Measurements from ENCODE around the gene PRRC2C. TPM values are rescaled to one million over a fixed set of nuclear protein-coding genes. Genes with fewer than 3 reads are reported as not detected.
"Not testable (repeated sequence)": the region's sequence is repeated elsewhere in the genome, so short reads cannot be mapped to it uniquely, and the experiment has no call there.

The PRRC2C gene
- polyA plus RNA-seq, 2 donors = 29.3 to 30.4 TPM

DNA sequence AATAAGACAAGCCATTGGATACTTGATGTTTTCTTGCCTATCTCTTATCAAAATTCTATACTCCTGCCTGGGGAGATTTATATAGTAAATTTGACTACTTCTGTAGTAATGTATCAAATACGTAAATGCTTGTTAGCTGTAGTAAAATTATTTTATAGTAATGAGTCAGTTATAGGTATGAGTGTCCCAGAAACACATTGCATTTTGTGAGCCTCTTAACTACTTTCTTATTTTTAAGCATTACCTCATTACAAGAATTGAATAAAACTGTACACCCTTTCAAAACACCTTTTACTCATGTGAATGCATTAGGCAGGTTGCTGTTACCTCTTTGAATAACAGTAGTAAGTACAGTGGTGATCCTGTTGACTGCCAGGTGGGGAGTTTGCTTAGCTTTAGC, 28.4 kb downstream of the PRRC2C start:
- WGBS, 2 donors = 0 to 4% methylated on average over 1 of the region's 1 CpG
- Histone ChIP-seq H3K27me3 (ENCODE audit: control insufficient read depth in 1 of 2, insufficient read depth in 2 of 2, low read length in 2 of 2) (no peaks in the 10 kb centered on the region), H3K9me3 (ENCODE audit: control insufficient read depth in 2 of 2, insufficient read depth in 1 of 2, low read depth in 1 of 2, low read length in 1 of 2) (no peaks in the 10 kb centered on the region), H3K4me3 (ENCODE audit: low read depth in 1 of 2, low read length in 2 of 2) (no peak overlapping the region), H3K27ac (ENCODE audit: low read depth in 2 of 2, low read length in 1 of 2) (no peak overlapping the region), H3K36me3 (ENCODE audit: control insufficient read depth in 2 of 2, insufficient read depth in 2 of 2, low read length in 1 of 2) (peaks cover 0 to 5% of the 10 kb centered on the region in 2 donors), H3K4me1 (ENCODE audit: control insufficient read depth in 2 of 2, insufficient read depth in 2 of 2, low read length in 1 of 2) (no peaks in the 10 kb centered on the region)

DNA sequence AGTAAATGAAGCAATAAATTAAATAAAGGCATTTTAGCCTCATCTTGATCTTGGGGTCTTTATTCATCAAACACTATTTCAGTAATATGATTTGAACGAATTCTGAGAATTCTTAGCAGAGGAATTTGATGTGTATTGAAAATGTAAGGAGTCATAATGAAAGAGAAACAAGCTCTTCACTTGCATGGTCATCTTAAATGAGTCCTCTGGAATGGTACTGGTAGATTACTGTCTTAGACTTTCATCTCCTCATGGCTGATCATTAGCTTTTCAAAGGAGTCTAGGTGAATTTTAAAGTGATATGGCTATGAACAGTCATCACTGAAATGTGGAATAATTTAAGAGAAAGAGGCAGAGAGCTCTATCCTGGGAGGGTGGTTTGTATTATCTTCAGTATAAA, 30.0 kb downstream of the PRRC2C start:
- Histone ChIP-seq H3K36me3 (ENCODE audit: control insufficient read depth in 2 of 2, insufficient read depth in 2 of 2, low read length in 1 of 2) (peaks cover 0 to 5% of the 10 kb centered on the region in 2 donors), H3K9me3 (ENCODE audit: control insufficient read depth in 2 of 2, insufficient read depth in 1 of 2, low read depth in 1 of 2, low read length in 1 of 2) (no peaks in the 10 kb centered on the region), H3K4me3 (ENCODE audit: low read depth in 1 of 2, low read length in 2 of 2) (no peak overlapping the region), H3K27me3 (ENCODE audit: control insufficient read depth in 1 of 2, insufficient read depth in 2 of 2, low read length in 2 of 2) (no peaks in the 10 kb centered on the region), H3K27ac (ENCODE audit: low read depth in 2 of 2, low read length in 1 of 2) (no peak overlapping the region), H3K4me1 (ENCODE audit: control insufficient read depth in 2 of 2, insufficient read depth in 2 of 2, low read length in 1 of 2) (no peaks in the 10 kb centered on the region)
- WGBS, 2 donors = 84 to 87% methylated on average over 1 of the region's 1 CpG

DNA sequence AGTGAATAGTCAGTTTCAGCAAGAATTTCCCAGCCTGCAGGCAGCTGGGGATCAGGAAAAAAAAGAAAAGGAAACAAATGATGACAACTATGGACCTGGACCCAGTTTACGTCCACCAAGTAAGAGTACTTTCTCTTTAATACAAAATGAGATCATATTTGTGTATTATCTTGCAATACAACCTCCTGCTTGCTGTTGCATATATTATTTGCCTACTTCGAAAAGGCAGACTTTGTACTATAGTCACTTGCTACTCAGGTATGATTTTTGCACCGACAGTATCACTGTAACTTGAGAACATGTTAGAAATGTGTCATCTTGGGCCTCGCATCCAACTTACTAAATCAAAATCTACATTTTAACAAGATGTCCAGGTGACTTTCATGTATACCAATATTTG, 30.4 kb downstream of the PRRC2C start:
- no peak overlapping the region for H3K4me3 ChIP-seq (ENCODE audit: low read depth in 1 of 2, low read length in 2 of 2)
- no peak overlapping the region for H3K27ac ChIP-seq (ENCODE audit: low read depth in 2 of 2, low read length in 1 of 2)
- H3K36me3 ChIP-seq (ENCODE audit: control insufficient read depth in 2 of 2, insufficient read depth in 2 of 2, low read length in 1 of 2) = peaks cover 0 to 5% of the 10 kb centered on the region in 2 donors
- H3K4me1 ChIP-seq (ENCODE audit: control insufficient read depth in 2 of 2, insufficient read depth in 2 of 2, low read length in 1 of 2) = no peaks in the 10 kb centered on the region
- H3K27me3 ChIP-seq (ENCODE audit: control insufficient read depth in 1 of 2, insufficient read depth in 2 of 2, low read length in 2 of 2) = no peaks in the 10 kb centered on the region
- H3K9me3 ChIP-seq (ENCODE audit: control insufficient read depth in 2 of 2, insufficient read depth in 1 of 2, low read depth in 1 of 2, low read length in 1 of 2) = no peaks in the 10 kb centered on the region
- 92 to 93% methylated on average over 4 of the region's 4 CpGs for WGBS, 2 donors

DNA sequence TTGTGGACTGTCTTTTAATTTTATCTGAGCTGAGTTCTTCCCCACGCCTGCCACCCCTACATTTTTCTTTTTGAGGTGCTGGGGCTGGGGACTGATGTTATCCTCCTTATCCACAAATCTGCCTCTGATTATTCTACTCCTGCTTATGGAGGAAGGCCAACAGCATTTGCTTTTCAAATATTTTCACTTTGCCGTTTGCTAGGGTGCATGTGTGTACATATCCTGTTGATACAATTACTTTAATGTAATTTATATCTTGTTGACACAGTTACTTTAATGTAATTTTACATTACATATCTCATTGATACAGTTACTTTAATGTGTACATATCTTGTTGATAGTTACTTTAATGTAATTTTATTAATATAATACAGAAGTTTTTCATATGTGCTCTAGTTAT, 36.2 kb downstream of the PRRC2C start:
- no peaks in the 10 kb centered on the region for H3K9me3 ChIP-seq (ENCODE audit: control insufficient read depth in 2 of 2, insufficient read depth in 1 of 2, low read depth in 1 of 2, low read length in 1 of 2)
- no peaks in the 10 kb centered on the region for H3K27me3 ChIP-seq (ENCODE audit: control insufficient read depth in 1 of 2, insufficient read depth in 2 of 2, low read length in 2 of 2)
- WGBS, 2 donors = 66 to 69% methylated on average over 2 of the region's 2 CpGs
- H3K36me3 ChIP-seq (ENCODE audit: control insufficient read depth in 2 of 2, insufficient read depth in 2 of 2, low read length in 1 of 2) = peaks cover 3 to 8% of the 10 kb centered on the region in 2 donors
- H3K4me3 ChIP-seq (ENCODE audit: low read depth in 1 of 2, low read length in 2 of 2) = no peak overlapping the region
- no peak overlapping the region for H3K27ac ChIP-seq (ENCODE audit: low read depth in 2 of 2, low read length in 1 of 2)
- no peaks in the 10 kb centered on the region for H3K4me1 ChIP-seq (ENCODE audit: control insufficient read depth in 2 of 2, insufficient read depth in 2 of 2, low read length in 1 of 2)

DNA sequence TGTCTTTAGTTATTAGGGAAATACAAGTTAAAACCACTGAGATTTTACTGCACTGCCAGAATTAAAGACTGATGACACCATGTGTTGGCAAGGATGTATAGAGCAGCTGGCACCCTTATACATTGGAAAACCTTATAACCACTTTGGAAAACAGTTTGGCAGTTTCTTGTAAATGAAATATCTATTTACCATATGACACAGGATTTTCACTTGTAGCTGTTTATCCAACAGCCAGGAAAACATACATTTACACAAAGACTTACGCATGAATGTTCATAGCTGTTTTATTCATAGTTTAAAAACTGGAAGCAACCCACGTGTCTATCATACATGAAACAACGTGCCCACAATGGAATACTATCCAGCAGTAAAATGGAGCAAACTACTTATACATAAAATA, 45.3 kb downstream of the PRRC2C start:
- Histone ChIP-seq H3K36me3 (ENCODE audit: control insufficient read depth in 2 of 2, insufficient read depth in 2 of 2, low read length in 1 of 2) (peaks cover 8 to 10% of the 10 kb centered on the region in 2 donors), H3K27ac (ENCODE audit: low read depth in 2 of 2, low read length in 1 of 2) (no peak overlapping the region), H3K9me3 (ENCODE audit: control insufficient read depth in 2 of 2, insufficient read depth in 1 of 2, low read depth in 1 of 2, low read length in 1 of 2) (no peaks in the 10 kb centered on the region), H3K4me1 (ENCODE audit: control insufficient read depth in 2 of 2, insufficient read depth in 2 of 2, low read length in 1 of 2) (no peaks in the 10 kb centered on the region), H3K4me3 (ENCODE audit: low read depth in 1 of 2, low read length in 2 of 2) (no peak overlapping the region), H3K27me3 (ENCODE audit: control insufficient read depth in 1 of 2, insufficient read depth in 2 of 2, low read length in 2 of 2) (no peaks in the 10 kb centered on the region)
- 57 to 77% methylated on average over 3 of the region's 3 CpGs for WGBS, 2 donors

DNA sequence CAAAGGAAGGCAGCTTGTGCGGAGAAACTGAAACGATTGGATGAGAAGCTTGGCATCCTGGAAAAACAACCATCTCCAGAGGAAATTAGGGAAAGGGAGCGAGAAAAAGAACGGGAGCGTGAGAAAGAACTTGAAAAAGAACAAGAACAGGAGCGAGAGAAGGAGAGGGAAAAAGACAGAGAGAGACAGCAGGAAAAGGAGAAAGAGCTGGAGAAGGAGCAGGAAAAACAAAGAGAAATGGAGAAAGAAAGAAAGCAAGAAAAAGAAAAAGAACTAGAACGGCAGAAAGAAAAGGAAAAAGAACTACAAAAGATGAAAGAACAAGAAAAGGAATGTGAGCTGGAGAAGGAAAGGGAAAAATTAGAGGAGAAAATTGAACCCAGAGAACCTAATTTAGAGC, 47.2 kb downstream of the PRRC2C start:
- H3K9me3 ChIP-seq (ENCODE audit: control insufficient read depth in 2 of 2, insufficient read depth in 1 of 2, low read depth in 1 of 2, low read length in 1 of 2) = no peaks in the 10 kb centered on the region
- H3K4me1 ChIP-seq (ENCODE audit: control insufficient read depth in 2 of 2, insufficient read depth in 2 of 2, low read length in 1 of 2) = no peaks in the 10 kb centered on the region
- no peak overlapping the region for H3K27ac ChIP-seq (ENCODE audit: low read depth in 2 of 2, low read length in 1 of 2)
- H3K4me3 ChIP-seq (ENCODE audit: low read depth in 1 of 2, low read length in 2 of 2) = no peak overlapping the region
- 97 to 98% methylated on average over 7 of the region's 7 CpGs for WGBS, 2 donors
- peaks cover 8 to 14% of the 10 kb centered on the region in 2 donors for H3K36me3 ChIP-seq (ENCODE audit: control insufficient read depth in 2 of 2, insufficient read depth in 2 of 2, low read length in 1 of 2)
- H3K27me3 ChIP-seq (ENCODE audit: control insufficient read depth in 1 of 2, insufficient read depth in 2 of 2, low read length in 2 of 2) = no peaks in the 10 kb centered on the region

DNA sequence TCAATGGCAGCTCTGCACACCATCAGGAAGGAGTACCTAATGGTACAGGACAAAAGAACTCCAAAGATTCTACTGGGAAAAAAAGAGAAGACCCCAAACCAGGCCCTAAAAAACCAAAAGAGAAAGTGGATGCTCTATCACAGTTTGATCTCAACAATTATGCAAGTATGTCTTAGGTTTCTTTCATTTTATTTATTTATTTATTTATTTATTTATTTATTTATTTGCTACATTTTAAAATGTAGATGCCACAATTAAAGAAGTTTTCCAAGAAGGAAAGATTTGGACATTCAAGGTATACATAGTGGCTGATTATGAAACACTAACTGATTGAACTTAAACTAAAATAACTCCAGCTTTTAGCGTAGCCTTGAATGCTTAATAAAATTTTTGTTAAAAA, 60.2 kb downstream of the PRRC2C start:
- no peak overlapping the region for H3K4me3 ChIP-seq (ENCODE audit: low read depth in 1 of 2, low read length in 2 of 2)
- H3K9me3 ChIP-seq (ENCODE audit: control insufficient read depth in 2 of 2, insufficient read depth in 1 of 2, low read depth in 1 of 2, low read length in 1 of 2) = no peaks in the 10 kb centered on the region
- no peaks in the 10 kb centered on the region for H3K4me1 ChIP-seq (ENCODE audit: control insufficient read depth in 2 of 2, insufficient read depth in 2 of 2, low read length in 1 of 2)
- peaks cover 5 to 20% of the 10 kb centered on the region in 2 donors for H3K36me3 ChIP-seq (ENCODE audit: control insufficient read depth in 2 of 2, insufficient read depth in 2 of 2, low read length in 1 of 2)
- no peak overlapping the region for H3K27ac ChIP-seq (ENCODE audit: low read depth in 2 of 2, low read length in 1 of 2)
- 96 to 100% methylated on average over 1 of the region's 1 CpG for WGBS, 2 donors
- no peaks in the 10 kb centered on the region for H3K27me3 ChIP-seq (ENCODE audit: control insufficient read depth in 1 of 2, insufficient read depth in 2 of 2, low read length in 2 of 2)

DNA sequence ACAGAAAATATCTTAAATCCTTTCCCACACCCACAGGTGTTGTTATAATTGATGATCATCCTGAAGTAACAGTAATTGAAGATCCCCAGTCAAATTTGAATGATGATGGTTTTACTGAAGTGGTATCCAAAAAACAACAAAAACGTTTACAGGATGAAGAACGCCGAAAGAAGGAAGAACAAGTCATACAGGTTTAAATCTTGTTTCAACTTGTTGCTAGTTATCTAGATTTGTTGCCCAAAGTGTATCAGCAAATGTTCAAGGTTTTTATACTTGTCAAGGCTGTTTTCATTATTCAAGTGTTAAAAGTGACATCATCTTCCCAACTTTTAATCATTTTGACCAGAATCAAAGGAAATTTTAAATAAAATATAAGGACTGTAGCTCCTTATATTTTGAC, 64.7 kb downstream of the PRRC2C start:
- H3K9me3 ChIP-seq (ENCODE audit: control insufficient read depth in 2 of 2, insufficient read depth in 1 of 2, low read depth in 1 of 2, low read length in 1 of 2) = no peaks in the 10 kb centered on the region
- WGBS, 2 donors = 66 to 77% methylated on average over 3 of the region's 3 CpGs
- H3K36me3 ChIP-seq (ENCODE audit: control insufficient read depth in 2 of 2, insufficient read depth in 2 of 2, low read length in 1 of 2) = peaks cover 0 to 6% of the 10 kb centered on the region in 2 donors
- no peak overlapping the region for H3K4me3 ChIP-seq (ENCODE audit: low read depth in 1 of 2, low read length in 2 of 2)
- H3K27me3 ChIP-seq (ENCODE audit: control insufficient read depth in 1 of 2, insufficient read depth in 2 of 2, low read length in 2 of 2) = no peaks in the 10 kb centered on the region
- no peaks in the 10 kb centered on the region for H3K4me1 ChIP-seq (ENCODE audit: control insufficient read depth in 2 of 2, insufficient read depth in 2 of 2, low read length in 1 of 2)
- no peak overlapping the region for H3K27ac ChIP-seq (ENCODE audit: low read depth in 2 of 2, low read length in 1 of 2)

DNA sequence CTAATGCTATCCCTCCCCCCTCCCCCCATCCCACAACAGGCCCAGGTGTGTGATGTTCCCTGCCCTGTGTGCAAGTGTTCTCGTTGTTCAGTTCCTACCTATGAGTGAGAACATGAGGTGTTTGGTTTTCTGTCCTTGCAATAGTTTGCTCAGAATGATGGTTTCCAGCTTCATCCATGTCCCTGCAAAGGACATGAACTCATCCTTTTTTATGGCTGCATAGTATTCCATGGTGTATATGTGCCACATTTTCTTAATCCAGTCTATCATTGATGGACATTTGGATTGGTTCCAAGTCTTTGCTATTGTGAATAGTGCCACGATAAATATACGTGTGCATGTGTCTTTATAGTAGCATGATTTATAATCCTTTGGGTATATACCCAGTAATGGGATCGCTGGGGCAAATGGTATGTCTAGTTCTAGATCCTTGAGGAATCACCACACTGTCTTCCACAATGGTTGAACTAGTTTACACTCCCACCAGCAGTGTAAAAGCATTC, 65.3 kb downstream of the PRRC2C start:
- not testable (repeated sequence) for H3K4me1 ChIP-seq (ENCODE audit: control insufficient read depth in 2 of 2, insufficient read depth in 2 of 2, low read length in 1 of 2); H3K4me3 ChIP-seq (ENCODE audit: low read depth in 1 of 2, low read length in 2 of 2); H3K27me3 ChIP-seq (ENCODE audit: control insufficient read depth in 1 of 2, insufficient read depth in 2 of 2, low read length in 2 of 2); H3K36me3 ChIP-seq (ENCODE audit: control insufficient read depth in 2 of 2, insufficient read depth in 2 of 2, low read length in 1 of 2); H3K9me3 ChIP-seq (ENCODE audit: control insufficient read depth in 2 of 2, insufficient read depth in 1 of 2, low read depth in 1 of 2, low read length in 1 of 2); H3K27ac ChIP-seq (ENCODE audit: low read depth in 2 of 2, low read length in 1 of 2)
- WGBS, 2 donors = 91 to 93% methylated on average over 4 of the region's 4 CpGs

DNA sequence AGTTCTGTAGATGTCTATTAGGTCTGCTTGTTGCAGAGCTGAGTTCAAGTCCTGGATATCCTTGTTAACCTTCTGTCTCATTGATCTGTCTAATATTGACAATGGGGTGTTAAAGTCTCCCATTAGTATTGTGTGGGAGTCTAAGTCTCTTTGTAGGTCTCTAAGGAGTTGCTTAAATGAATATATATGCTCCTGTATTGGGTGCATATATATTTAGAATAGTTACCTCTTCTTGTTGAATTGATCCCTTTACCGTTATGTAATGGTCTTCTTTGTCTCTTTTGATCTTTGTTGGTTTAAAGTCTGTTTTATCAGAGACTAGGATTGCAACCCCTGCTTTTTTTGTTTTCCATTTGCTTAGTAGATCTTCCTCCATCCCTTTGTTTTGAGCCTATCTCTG, 68.6 kb downstream of the PRRC2C start:
- 93 to 100% methylated on average over 1 of the region's 1 CpG for WGBS, 2 donors
- H3K36me3 ChIP-seq (ENCODE audit: control insufficient read depth in 2 of 2, insufficient read depth in 2 of 2, low read length in 1 of 2) = peaks cover 10 to 15% of the 10 kb centered on the region in 2 donors

More for the DNA sequence above, 68.6 kb downstream of the PRRC2C start:
- H3K4me3 ChIP-seq (ENCODE audit: low read depth in 1 of 2, low read length in 2 of 2); H3K27ac ChIP-seq (ENCODE audit: low read depth in 2 of 2, low read length in 1 of 2); H3K9me3 ChIP-seq (ENCODE audit: control insufficient read depth in 2 of 2, insufficient read depth in 1 of 2, low read depth in 1 of 2, low read length in 1 of 2); H3K4me1 ChIP-seq (ENCODE audit: control insufficient read depth in 2 of 2, insufficient read depth in 2 of 2, low read length in 1 of 2); H3K27me3 ChIP-seq (ENCODE audit: control insufficient read depth in 1 of 2, insufficient read depth in 2 of 2, low read length in 2 of 2): not testable (repeated sequence)
